HL-60/S4 treated with retinoic acid at 250 ng/mL for 4 days and 3 days (cell line): ENCODE measurements around the gene ENO1.

ENCODE experiments used
- in situ Hi-C: fragments of 300-500 bp; cut with MboI; formaldehyde crosslinking; loops from 2 replicates; pipeline ENCODE4 v1.7.0; 2022; ENCODE audit warnings: low sequenced_read_pairs

ENO1 gene

DNA sequence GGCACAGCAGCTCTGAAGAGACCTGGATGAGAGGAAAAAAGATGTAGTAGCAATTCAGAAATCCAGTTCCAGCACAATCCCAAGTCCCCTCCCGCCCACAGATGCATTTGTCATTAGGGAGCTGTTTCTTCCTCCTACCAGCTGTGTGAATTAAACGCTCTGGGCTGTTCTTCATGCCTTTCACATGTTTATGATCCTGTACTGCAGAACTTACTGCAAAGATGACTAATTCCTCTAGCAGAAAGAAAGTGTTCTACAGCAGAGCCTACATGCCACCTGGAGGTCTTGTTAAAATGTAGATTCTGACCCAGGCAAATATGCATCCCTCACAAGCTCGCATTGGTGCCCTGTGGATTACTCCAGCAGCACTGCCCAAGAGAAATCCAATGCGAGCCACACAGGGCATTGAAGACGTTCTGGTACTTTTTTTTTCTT, 6.5 kb downstream of the ENO1 start:
- in situ Hi-C loops, result no loop called here

DNA sequence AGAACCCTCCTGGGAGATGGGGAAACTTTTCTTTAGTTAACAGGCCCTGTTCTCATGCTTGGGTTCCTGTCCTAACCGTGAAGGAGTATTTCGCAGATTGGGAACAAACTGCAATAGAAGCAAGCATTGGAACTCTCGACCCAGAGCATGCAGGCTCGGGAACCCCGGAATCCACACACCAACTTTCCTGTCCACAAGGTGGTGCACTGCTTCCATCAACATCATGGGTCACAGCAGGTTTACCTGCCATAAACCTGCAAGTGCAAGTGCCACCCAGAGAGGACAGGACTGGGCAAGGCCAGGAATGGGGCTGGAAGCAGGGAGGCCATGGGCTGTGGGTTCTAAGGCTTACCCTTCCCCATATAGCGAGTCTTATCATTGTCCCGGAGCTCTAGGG, 6.9 kb downstream of the ENO1 start:
- in situ Hi-C loops, result no loop called here

DNA sequence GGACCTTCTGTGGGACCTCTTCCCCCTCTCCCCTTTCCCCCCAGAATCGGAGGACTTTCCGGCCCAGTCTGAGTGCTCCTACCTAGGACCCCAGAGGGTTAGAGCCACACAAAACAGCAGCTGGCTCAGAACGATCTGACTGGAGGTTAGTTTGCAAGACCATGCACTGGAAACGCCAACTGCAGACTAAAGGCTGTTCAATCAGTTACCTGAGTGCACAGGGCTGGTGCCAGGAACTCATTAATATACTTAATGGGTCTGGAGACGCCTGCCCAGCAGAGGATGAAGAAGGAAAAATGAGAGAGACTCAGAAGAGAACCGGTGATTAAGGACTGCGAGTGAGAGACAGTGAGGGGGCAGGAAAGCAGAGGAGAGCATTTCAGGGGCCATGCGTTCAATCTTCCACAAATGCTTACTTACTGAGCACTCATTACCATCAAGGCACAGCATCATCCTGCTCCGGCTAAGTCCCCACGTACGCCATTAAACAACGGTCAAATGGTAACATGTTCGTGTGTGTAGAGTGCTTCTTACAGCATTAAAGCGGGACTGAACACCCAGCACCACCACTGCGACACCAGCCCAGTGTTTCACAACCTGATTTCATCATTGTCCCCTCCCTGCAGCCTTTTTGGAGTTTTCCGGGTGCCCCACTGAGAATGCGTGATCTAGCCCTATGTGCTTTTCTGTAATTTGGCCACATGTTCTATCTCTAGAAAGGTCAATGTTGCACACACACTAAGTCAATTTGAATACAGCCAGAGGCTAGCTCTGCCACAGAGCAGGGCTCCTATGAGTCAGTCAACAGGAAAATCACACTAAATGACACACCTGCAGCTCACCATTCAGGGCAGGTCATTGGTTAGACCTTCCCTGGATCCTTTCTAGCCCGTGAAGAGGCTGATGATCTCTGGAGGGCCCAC, 7.6 kb downstream of the ENO1 start:
- in situ Hi-C loops, result no loop called here

DNA sequence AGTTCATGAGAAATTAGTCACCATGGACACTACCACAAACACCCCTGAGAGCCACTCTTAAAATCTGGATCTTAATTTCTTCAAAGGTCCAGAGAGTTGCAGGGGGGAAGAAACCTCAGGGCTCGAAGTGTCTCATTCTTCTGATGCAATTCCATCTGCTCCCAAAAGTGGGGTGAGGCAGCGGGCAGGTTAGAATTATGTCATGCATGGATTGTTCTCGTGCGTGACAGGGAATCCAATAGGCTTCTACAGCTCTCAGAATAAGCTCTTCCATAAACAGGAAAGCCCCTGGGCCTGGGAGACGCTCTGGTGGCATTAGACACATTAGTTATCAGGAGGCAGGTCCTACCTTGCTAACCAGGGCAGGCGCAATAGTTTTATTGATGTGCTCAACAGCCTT, 8.4 kb downstream of the ENO1 start:
- in situ Hi-C loops, result no loop called here

DNA sequence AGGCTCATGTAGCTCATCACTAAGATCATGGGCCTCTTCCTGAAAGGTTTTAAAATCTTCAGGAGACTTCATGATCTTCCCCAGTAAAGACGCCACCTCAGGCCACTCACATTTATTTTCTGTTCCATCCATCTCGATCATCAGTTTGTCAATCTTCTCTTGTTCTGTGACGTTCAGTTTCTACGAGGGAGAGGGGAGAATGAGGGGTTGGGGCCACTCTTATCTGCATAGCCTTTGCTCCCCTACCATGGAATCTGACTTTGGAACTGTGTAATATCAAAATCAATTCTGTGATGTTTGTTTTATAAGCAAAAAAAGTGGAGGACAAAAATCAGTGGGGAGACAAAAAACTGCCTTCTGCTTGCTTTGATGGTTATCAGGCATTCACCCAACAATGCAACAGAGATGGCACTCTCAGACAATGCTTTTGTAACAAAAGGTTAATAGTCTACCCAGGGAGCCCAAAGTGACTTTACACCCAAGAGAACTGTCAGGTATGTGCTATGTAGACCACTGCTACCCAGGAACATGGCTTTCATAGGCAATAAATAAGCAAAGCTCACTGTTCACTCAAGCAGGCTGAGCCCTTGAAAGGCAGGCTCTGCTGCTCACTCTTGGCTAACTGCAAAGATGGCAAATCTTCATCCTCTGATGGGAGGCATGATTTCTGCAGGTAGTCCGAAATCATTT, 10.5 kb downstream of the ENO1 start:
- in situ Hi-C loops, result no loop called here

- in situ Hi-C loops, result no loop called here
Measured at GRCh38 chr1:8866792-8867415, 11.6 kb downstream of the ENO1 start.

DNA sequence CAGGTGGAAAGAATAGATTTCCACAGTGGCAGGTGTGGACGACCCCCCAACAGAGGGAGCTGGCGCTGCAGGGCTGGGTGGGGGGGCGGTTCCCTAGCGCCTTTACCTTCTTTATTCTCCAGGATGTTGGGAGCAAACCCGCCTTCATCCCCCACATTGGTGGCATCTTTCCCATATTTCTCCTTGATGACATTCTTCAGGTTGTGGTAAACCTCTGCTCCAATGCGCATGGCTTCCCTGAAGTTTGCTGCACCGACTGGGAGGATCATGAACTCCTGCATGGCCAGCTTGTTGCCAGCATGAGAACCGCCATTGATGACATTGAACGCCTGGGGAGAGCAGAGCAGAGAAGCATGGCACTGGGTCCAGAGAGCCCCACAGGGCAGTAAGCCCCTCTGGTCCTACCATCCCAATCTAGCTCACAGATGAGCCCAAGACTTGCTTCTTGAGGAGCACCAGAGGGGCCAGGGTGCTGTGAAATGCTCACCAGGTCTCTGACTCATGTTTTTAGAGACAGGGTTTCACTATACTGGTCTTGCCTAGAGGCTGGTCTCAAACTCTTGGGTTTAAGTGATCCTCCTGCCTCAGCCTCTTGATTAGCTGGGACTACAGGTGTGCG, 12.2 kb downstream of the ENO1 start:
- in situ Hi-C loops, result no loop called here

DNA sequence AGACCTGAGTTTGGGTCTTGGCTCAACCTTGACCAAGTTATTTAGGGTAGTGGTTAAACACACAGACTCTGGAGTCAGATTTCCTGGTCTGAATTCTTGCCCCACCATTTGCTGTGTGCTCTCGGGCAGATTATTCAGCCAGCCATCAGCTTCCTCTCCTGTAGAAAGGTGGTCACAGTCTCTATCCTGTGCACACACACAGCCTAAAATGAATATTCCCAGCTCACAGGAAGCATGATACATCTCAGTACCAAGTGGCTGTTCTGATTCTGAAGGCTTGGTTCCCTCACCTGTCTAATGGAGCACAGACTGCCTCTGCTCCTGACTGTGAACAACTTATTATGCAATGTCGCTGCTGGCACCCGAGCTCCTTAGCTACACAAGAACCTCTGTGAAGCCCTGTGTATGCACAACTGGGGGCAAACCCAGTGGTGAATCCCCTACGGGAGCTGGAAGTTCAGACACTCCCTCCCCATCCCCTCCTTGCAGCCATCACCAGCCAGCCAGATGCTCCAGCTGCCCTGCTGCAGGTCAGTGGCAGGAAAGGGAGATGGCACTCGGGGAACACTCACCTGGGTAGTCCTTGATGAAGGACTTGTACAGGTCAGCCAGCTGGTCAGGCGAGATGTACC, 13.7 kb downstream of the ENO1 start:
- in situ Hi-C loops, result no loop called here

DNA sequence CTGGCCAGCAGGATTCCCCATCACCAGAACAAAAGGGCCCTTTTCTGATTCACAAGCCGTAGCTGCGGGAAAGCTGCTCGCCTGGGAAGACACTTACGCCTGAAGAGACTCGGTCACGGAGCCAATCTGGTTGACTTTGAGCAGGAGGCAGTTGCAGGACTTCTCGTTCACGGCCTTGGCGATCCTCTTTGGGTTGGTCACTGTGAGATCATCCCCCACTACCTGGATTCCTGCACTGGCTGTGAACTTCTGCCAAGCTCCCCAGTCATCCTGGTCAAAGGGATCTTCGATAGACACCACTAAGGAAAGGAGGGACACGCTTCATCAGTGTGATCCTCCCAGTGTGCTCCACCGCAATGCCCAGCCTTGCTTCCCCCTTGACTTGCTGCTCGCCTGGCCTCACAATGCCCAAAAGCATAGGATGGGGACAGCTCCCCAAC, 14.7 kb downstream of the ENO1 start:
- in situ Hi-C loops, result no loop called here

- in situ Hi-C loops, result no loop called here
Measured at GRCh38 chr1:8863138-8863537, 15.3 kb downstream of the ENO1 start.

DNA sequence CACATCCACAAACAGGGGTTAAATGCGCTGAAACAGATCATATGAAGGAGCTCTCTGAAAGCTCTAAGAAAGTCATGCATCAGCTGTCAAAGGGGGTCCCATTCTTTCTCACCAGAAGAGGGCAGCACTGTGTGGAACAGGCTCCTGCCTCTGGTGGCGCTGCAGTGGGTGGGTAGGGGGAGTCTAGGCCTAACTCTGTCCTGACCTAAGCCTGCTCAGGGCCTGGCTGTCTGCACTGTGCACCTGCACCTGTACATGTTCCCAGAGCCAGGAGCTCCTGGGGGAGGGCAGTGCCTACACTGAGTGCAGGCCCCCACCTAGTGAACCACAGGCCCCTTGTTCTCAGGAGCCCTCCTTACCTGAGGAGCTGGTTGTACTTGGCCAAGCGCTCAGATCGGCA, 16.0 kb downstream of the ENO1 start:
- in situ Hi-C loops, result no loop called here

- in situ Hi-C loops, result no loop called here
Measured at GRCh38 chr1:8860738-8861516, 17.6 kb downstream of the ENO1 start.

DNA sequence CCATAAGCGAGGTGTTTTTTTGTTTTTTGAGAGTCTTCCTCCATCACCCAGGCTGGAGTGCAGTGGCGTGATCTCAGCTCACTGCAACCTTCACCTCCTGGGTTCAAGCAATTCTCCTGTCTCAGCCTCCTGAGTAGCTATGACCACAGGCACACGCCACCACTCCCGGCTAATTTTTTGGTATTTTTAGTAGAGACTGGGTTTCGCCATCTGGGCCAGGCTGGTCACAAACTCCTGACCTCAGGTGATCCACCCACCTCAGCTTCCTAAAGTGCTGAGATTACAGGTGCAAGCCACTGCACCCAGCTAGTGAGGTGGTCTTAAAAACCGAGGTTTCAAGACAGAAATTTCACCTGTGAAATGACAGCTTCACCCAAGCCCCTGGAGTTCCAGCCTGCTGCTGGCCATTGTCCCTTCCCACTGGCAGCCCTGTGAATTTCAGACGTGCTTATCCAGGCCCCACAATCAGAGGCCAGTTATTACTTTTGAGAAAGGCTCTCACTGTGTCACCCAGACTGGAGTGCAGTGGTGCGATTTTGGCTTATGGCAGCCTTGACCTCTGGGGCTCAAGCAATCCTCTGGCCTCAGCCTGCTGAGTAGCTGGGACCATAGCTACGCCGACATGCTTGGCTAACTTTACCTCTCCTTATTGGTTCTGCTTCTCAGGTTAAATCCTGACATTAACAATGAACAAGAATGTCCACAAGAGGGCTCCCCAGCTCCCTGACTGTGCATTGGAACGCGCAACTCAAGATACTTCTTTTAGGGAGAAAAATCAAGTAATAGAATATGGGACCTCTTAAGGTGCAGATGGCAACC, 19.4 kb downstream of the ENO1 start:
- in situ Hi-C loops, result loop anchor here (10.0 kb wide), 1 partner anchor 294 kb away; no protein-coding TSS in a partner anchor

DNA sequence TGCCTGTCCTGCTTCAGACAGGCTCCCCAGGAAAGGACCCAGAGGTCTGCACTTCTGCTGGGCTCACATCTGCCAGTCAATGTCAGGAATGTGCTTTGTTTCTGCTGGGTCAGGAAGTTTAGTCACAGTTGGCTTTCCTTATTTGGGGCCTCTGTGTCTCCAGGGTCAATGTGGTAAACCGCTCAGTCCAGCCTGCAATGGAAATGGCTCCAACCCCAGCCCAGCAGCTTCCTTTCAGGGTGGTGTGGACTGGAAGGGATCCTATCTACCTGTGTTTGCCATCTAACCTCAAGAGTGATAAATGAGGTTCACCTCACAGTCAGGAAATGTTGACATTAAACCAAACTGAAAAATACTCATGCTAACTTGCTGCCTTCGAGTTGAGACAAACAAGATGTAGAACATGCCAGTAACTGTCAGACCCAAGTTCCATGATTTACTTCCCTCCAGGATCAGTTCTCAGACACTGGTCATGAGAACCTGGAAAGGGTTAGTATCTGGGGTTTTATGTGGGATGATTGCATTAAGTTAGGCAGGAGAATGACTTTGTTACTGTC, 20.3 kb downstream of the ENO1 start:
- in situ Hi-C loops, result loop anchor here (10.0 kb wide), 1 partner anchor 293 kb away; no protein-coding TSS in a partner anchor

DNA sequence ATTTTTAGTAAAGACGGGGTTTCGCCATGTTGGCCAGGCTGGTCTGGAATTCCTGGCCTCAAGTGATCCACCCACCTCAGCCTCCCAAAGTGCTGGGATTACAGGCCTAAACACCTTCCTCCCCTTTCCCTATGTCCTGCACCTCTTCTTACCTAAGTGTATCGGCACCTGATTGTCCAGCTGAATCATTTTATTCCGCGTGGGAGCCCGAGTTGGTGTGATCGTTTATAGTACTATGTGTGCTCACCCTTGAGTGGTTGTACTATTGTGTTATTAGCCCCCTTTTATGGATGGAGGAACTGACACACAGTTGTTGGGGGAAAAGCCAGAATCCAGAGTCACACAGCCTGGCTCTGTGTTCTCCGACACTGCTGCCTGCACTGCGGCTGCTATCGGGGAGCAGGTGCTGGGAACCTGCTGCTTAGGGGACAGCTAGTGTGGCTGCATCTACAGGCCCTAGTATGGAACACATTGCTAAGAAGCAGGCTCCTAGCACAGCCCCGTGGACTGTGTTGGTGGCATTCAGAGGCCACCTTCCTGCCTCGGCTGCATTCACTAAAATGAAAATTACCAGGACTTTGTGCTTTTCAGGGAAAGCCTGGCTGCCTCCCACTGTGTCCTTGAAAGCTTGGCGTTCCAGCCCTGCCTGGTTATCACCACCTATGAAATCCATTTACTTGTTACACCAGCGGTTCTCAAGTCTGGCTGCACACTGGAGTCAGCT, 21.6 kb downstream of the ENO1 start:
- in situ Hi-C loops, result loop anchor here (10.0 kb wide), 1 partner anchor 292 kb away; no protein-coding TSS in a partner anchor

GRCh38 chr1:8854240-8854639, 24.2 kb downstream of the ENO1 start:
- in situ Hi-C loops, result loop anchor here (10.0 kb wide), 1 partner anchor 289 kb away; no protein-coding TSS in a partner anchor

GRCh38 chr1:8851060-8851459, 27.4 kb downstream of the ENO1 start:
- in situ Hi-C loops, result loop anchor here (10.0 kb wide), 1 partner anchor 286 kb away; no protein-coding TSS in a partner anchor
